NCI-H460 (cell line): ENCODE measurements around the gene MNDA. TPM values are rescaled to one million over a fixed set of nuclear protein-coding genes. Genes with fewer than 3 reads are reported as not detected.

ENCODE experiments used
- DNase-seq: peaks from one replicate; pipeline ENCODE4 v3.0.0-alpha.2; 2016; ENCODE audit warnings: low read depth; ENCODE audit errors: extremely low read depth
- polyA plus RNA-seq: library from polyadenylated mRNA; depleted of rRNA; stranded (reverse); fragments of >200 nt; gene quantifications from 2 replicates; pipeline ENCODE4 v1.2.3, GENCODE V29; 2014; cell fraction: nucleus; rRNA removed
- total RNA-seq: library from RNA; depleted of rRNA; stranded (reverse); fragments of >200 nt; shearing (Covaris generic); gene quantifications from 2 replicates; pipeline ENCODE4 v1.2.3, GENCODE V29; 2014; rRNA removed

MNDA gene
- not detected in 2 replicates for total RNA-seq
- polyA plus RNA-seq: not detected in 2 replicates

DNA sequence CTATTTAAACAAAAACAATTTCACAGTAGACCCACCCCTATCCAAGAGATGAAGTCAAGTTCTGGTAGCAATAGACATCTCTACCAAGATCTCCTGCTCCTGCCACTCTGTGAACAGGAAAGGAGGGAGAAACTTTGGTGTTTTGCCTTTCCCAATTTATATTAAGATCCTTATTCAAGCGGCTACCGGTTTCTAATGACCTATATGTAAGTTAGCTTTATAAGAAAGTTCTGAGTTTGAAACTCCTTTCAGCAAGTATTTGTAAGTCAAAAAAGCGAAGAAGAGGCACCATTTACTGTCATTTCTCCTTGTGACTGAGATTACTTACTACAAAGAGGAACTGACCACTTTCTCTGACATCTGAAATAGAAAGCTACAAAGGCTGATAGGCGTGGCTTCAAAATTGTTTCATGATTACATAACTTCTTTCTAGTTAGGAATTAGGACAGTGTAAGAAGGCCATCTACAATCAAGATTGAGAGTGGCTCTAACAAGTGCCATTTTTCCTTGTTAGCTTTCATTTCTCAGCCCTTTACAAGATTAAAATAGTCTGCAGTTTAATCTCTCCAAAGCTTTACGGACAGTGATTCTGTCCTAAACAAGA is at the start of gene MNDA:
Gene MNDA (plus strand): TSS at position 448 of the 604 bp plus-strand sequence. CDS start 10,803 bp downstream, outside the sequence.
- DNase-seq: no peak

GRCh38 chr1:158793604-158794003 is 37.5 kb upstream of the MNDA start:
- no peak for DNase-seq

- no peak for DNase-seq
Measured at GRCh38 chr1:158794247-158794646, 36.9 kb upstream of the MNDA start.

DNA sequence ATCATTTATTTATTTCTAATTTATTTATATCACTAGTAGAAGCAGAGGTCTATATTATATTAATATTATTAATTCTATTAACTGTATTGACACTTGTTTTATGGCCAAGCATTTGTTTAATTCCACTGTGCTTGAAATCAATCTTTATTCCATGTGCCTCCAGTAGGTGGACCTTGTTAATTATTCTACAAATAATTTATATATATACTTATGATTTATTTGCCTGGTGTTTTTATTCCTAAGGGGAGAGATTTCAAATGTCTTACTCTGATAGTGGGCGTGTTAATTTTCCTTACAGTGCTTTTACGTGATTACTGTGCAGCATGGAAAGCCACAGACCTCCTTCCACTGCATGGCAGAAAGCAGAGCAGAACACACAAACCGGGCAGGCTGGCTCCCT is 32.6 kb upstream of the MNDA start:
- DNase-seq: no peak

DNA sequence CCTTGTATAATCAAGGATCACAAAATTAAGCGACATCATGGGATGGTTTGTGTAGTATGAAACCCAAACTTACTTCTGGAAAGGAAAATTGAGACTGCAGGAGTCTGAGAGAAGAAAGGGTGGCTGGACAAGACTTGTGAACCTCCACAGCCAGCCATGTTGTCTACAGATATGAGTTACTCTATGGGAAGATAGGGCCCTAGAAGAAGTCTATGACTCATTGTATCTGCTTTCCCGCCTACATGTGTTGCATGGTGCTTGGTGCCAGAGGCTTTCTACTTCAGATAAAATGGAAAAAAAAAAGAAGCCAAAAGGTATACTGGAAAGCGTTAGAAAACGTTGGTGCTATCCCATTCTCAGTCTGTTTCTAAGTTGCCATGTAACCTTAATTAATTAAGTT is 31.5 kb upstream of the MNDA start:
- DNase-seq: no peak

GRCh38 chr1:158800526-158800925 is 30.6 kb upstream of the MNDA start:
- DNase-seq: no peak

GRCh38 chr1:158801396-158801795 is 29.8 kb upstream of the MNDA start:
- no peak for DNase-seq

- DNase-seq: no peak
Measured at GRCh38 chr1:158803678-158804077, 27.5 kb upstream of the MNDA start.

DNA sequence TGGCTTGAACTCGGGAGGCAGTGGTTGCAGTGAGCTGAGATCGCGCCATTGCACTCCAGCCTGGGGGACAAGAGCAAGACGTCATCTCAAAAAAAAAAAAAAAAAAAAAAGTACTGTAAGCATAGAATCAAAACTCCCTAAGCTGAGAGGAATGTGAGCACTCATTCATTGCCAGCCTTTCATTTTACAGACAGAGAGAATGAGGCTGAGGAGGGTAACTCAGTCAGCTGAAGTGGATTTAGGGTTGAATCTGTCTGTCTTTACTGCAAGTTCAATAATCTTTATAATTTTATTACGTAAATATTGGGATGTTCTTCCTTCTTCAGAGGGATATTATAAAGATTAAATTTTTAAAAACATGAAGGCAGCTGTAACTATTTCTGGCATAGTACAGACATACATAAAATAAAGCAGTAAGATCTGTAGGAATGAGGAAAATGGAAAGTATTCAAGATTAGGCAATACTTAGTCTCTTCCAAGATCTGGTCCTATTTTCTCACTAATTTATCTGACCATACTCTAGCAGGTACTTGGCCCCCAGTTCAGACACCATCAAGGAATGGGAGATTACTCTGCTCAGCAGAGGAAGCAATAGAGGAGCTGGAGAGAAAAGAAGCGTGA is 24.1 kb upstream of the MNDA start:
- no peak for DNase-seq

GRCh38 chr1:158809256-158809655 is 21.9 kb upstream of the MNDA start:
- no peak for DNase-seq

- no peak for DNase-seq
Measured at GRCh38 chr1:158809862-158810261, 21.3 kb upstream of the MNDA start.

- DNase-seq: no peak
Measured at GRCh38 chr1:158810311-158810710, 20.8 kb upstream of the MNDA start.

GRCh38 chr1:158812336-158812735 is 18.8 kb upstream of the MNDA start:
- DNase-seq: no peak

DNA sequence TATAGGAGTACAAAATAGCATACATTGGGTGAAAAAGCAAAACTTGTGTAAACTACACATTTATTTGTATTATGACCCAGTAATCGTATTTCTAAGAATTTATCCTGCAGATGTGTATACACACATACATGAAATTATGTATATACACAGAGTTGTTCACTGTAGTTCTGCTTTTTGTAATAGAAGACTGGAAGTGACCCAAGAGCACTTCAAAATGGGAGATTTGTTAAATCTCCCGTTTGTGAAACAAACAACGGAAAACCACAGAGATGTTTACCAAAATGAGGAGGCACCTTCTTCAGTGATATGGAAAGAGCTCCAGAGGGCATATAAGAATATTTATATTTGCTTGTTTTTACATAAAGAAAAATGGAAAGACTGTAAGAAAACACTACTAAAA is 18.0 kb upstream of the MNDA start:
- DNase-seq: no peak

- DNase-seq: no peak
Measured at GRCh38 chr1:158814970-158815369, 16.2 kb upstream of the MNDA start.

- DNase-seq: no peak
Measured at GRCh38 chr1:158818560-158818959, 12.6 kb upstream of the MNDA start.

DNA sequence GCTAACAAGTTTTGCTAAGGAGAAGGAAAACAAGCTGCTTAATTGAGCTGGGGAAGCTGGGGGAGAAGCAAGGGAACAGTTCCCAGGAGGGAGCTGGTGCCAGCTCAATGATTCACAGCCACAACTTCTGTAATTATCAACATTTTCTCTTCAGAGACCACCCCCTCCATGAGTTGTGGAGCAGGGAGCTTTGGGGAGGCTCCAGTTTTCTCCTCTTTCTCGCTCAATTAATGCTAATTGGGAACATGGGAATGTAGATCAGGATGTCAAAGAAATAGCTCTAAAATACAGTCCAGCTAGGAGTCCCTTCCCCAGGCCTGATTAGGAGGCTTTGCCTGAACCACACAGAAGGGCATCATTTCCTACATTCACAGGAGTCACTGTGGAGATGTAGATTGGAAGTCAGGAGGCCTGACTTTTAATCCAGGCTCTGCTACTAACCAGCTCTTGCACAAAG is 12.1 kb upstream of the MNDA start:
- DNase-seq: no peak

- no peak for DNase-seq
Measured at GRCh38 chr1:158819461-158820443, 11.4 kb upstream of the MNDA start.

DNA sequence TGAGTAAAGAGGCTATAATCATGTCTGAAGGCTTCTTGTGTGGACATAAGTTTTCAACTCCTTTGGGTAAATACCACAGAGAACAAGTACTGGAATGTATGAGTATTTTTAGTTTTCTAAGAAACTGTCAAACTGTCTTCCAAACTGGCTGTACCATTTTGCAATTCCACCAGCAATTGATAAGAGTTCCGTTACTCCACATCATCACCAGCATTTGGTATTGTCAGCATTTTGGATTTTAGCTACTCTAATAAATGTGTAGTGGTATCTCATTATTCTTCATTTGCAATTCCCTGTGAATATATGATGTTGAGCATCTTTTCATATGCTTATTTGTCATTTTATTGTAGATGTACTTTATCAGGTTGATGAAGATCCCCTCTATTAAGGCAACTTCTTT is 9.4 kb upstream of the MNDA start:
- DNase-seq: no peak

GRCh38 chr1:158830074-158830677 is 975 bp upstream of the MNDA start:
- DNase-seq: no peak

- DNase-seq: no peak
Measured at GRCh38 chr1:158833264-158833663, 2.1 kb downstream of the MNDA start.
